Fibroblast of mammary gland (primary cell): ENCODE results near the gene UGT1A8.
"Not testable (repeated sequence)": the region's sequence is repeated elsewhere in the genome, so short reads cannot be mapped to it uniquely, and the experiment has no call there.

Source experiments
- DNase-seq: peaks from one replicate; pipeline ENCODE4 v3.0.0-alpha.2; 2010; ENCODE audit warnings: low read depth
- H3K4me3 ChIP-seq: 2 replicates; pipeline ENCODE4 v1.5.1; 2011; ENCODE audit warnings: low read depth, mild to moderate bottlenecking, low read length, moderate library complexity; ENCODE audit not compliant: control insufficient read depth
- TF ChIP-seq, protein P1 (sequence below): conservative IDR thresholded peaks from 2 replicates; pipeline ENCODE4 v1.5.1; 2011; ENCODE audit warnings: low read depth, low read length, inconsistent platforms; ENCODE audit not compliant: control insufficient read depth, insufficient read depth

UGT1A8 gene

DNA sequence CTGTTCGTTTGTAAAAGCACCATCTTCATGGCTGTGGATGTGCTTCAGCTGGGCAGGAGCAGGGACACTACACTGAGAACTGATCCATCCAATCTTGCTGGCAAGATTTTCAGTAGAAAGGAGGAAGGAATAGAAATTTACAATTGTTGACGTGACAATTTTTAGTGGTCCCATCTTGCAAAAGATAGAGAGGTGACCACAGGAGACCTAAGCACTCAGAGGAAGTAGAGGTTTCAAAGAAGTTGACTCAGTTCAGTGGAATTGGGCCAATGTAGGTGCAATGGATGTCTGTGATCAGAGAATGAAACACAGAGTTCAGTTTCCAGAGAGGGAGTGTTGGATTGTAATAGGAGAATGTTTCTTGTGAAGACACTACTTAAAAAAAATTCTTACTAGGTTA is 96.7 kb downstream of the UGT1A8 start:
- no peak overlapping the region for H3K4me3 ChIP-seq
- no peak for DNase-seq
- TF ChIP-seq, protein P1, sequence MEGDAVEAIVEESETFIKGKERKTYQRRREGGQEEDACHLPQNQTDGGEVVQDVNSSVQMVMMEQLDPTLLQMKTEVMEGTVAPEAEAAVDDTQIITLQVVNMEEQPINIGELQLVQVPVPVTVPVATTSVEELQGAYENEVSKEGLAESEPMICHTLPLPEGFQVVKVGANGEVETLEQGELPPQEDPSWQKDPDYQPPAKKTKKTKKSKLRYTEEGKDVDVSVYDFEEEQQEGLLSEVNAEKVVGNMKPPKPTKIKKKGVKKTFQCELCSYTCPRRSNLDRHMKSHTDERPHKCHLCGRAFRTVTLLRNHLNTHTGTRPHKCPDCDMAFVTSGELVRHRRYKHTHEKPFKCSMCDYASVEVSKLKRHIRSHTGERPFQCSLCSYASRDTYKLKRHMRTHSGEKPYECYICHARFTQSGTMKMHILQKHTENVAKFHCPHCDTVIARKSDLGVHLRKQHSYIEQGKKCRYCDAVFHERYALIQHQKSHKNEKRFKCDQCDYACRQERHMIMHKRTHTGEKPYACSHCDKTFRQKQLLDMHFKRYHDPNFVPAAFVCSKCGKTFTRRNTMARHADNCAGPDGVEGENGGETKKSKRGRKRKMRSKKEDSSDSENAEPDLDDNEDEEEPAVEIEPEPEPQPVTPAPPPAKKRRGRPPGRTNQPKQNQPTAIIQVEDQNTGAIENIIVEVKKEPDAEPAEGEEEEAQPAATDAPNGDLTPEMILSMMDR, result no peak

GRCh38 chr2:233718552-233718951 is 101.1 kb downstream of the UGT1A8 start, which contains the start of gene UGT1A4:
TSS of gene UGT1A4 (plus strand) at chr2:233718736. CDS start at chr2:233718821, 85 bp downstream.
- DNase-seq, result no peak
- TF ChIP-seq, protein P1, result no peak

GRCh38 chr2:233728723-233729301 is 111.4 kb downstream of the UGT1A8 start, which contains the start of gene UGT1A3:
TSS of gene UGT1A3 (plus strand) at chr2:233729042. CDS start at chr2:233729127, 85 bp downstream.
- H3K4me3 ChIP-seq, result no peak within 1 kb of the TSS
- TF ChIP-seq, protein P1, result no peak
- DNase-seq, result no peak

More at GRCh38 chr2:233718552-233718951, 101.1 kb downstream of the UGT1A8 start, which contains the start of gene UGT1A4:
- H3K4me3 ChIP-seq, result no peak within 1 kb of the TSS

DNA sequence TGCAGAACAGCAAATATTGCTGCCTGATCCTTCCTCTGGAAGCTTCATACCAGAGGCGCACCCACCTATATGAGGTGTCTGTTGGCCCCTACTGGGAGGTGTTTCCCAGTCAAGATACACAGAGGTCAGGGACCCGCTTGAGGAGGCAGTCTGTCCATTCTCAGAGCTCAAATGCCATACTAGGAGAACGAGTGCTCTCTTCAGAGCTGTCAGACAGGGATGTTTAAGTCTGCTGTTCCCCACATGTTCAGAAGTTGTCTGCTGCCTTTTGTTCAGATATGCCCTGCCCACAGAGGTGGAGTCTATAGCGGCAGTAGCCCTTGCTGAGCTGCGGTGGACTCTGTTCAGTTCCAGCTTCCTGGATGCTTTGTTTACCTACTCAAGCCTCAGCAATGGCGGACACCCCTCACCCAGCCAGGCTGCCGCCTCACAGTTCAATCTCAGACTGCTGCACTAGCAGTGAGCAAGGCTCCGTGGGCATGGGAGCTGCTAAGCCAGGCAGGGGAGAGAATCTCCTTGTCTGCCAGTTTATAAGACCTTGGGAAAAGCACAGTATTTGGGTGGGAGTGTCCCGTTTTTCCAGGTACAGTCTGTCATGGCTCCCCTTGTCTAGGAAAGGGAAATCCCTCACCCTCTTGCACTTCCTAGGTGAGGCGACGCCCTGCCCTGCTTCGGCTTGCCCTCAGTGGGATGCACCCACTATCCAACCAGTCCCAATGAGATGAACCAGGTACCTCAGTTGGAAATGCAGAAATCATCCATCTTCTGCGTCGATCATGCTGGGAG is 119.6 kb downstream of the UGT1A8 start:
- not testable (repeated sequence) for H3K4me3 ChIP-seq, DNase-seq

GRCh38 chr2:233740870-233741269 is 123.4 kb downstream of the UGT1A8 start:
- TF ChIP-seq, protein P1, result no peak
- no peak overlapping the region for H3K4me3 ChIP-seq
- no peak for DNase-seq

DNA sequence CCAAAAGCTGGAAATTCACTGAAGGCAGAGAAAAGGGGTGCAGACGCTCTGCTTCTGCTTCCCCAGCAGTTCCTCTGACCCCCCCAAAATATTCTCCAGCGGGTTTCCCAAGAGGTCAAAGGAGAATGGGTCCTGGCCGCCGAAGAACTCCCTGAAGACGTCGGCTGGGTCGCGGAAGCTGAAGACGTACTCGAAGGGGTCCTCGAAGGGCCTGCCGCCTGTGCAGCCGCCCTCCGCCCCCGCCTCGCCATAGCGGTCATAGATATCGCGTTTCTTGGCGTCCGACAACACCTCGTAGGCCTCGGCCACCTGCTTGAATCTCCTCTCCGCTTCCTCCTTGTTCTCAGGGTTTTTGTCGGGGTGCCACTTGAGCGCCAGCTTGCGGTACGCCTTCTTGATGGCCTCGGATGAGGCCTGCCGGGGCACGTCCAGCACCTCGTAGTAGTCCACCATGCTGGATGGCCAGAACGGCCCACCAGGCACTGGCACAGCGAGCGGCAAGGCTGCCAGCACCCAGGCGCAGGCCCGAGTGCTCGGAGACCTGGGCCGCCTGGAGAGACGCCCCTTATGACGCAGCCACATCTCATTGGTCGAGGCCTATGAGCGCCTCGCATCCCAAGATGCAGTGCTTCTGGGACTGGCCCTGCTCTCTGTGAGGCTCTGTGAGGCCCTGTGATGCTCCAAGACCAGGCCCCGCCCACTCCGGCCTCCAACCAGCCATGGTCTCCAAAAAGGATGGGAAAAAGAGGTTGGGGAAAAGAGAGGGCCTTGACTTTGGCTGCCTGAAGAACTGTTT is 126.2 kb downstream of the UGT1A8 start:
- no peak for DNase-seq
- TF ChIP-seq, protein P1, result no peak

More for the DNA sequence above, 126.2 kb downstream of the UGT1A8 start:
- H3K4me3 ChIP-seq, result no peak overlapping the region
